ENCODE results near the gene MCRIP1. TPM values are rescaled to one million over a fixed set of nuclear protein-coding genes. Genes with fewer than 3 reads are reported as not detected.
A peak's percentile ranks its signal among the peaks of the same experiment; 100 is the strongest.

The MCRIP1 gene
- total and polyA plus RNA-seq, 2 of the 13 experiments (the other 11 are each of a cell fraction or from before 2014, with no cell fraction given), result 79.7 to 84.9 TPM

DNA sequence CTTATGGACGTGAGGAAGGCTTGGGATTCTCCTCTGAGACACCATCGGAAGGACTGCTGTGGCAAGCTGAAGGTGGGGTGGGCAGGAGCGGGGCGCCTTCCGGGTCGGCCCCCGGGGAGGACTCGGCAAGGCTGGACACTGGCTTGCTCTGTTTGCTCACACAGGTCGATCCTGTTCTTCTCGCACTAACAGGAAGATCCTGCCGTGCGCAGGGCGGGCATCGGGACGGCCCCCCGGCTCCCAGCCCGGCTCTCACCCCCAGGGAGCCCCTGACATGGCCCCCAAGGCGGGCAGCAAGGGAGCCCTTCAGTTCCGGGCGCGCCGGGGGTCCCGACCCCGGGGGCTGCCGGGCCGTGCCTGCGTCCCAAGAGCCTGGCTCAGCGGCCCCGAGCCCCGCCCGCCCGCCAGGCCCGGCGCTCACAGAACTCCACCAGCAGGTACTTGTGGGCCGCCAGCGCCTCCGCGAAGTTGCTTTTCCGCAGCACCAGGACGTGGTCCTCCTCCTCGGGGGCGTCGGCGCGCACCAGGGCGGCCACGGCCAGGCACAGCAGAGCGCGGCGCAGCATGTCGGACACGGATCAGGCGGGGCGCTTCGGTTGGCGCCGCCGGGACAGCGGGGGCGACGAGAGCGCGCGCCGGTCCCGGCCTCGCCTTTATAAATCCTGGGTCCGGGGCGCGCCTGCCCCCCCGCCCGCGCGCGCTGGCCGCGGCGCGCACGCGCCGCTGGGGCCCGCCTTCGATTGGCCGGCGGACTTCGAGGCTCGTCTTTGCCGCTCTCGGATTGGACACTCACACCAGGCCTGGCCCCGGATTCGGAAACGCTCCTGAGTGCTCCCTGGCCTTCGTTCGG, 27.0 kb upstream of the MCRIP1 start, which contains the start of gene P4HB (continued):
- TF ChIP-seq, protein P1, sequence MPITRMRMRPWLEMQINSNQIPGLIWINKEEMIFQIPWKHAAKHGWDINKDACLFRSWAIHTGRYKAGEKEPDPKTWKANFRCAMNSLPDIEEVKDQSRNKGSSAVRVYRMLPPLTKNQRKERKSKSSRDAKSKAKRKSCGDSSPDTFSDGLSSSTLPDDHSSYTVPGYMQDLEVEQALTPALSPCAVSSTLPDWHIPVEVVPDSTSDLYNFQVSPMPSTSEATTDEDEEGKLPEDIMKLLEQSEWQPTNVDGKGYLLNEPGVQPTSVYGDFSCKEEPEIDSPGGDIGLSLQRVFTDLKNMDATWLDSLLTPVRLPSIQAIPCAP (CRISPR knock-in tag; IDR thresholded peaks at IDR 0.05; ENCODE audit: low read depth), result no peak
- TF ChIP-seq HIVEP1 (CRISPR knock-in tag; IDR thresholded peaks at IDR 0.05) (no peak), ZNF556 (CRISPR knock-in tag; IDR thresholded peaks at IDR 0.05; ENCODE audit: borderline replicate concordance) (no peak; the same call in 1 of the 2 replicates), ZNF724P (CRISPR knock-in tag; IDR thresholded peaks at IDR 0.05; ENCODE audit: borderline replicate concordance) (0 out of 2 replicates have a peak, but pooled peaks have one; percentile 60), ZNF441 (CRISPR knock-in tag; IDR thresholded peaks at IDR 0.05; ENCODE audit: borderline replicate concordance) (peak; percentile 74; the same call in 1 of the 2 replicates), ZNF432 (CRISPR knock-in tag; IDR thresholded peaks at IDR 0.05; ENCODE audit: borderline replicate concordance) (no peak), ZNF510 (CRISPR knock-in tag; IDR thresholded peaks at IDR 0.05; ENCODE audit: low read depth) (0 out of 2 replicates have a peak, but pooled peaks have one; percentile 22), HOXA5 (CRISPR knock-in tag; IDR thresholded peaks at IDR 0.05) (no peak), KLF16 (CRISPR knock-in tag; IDR thresholded peaks at IDR 0.05) (0 out of 4 replicates have a peak, but pooled peaks of 1 of the 2 experiments have one; percentile 9), ZNF567 (CRISPR knock-in tag; IDR thresholded peaks at IDR 0.05; ENCODE audit: borderline replicate concordance) (peak; percentile 46; the same call in 1 of the 2 replicates), ZNF761 (CRISPR knock-in tag; conservative IDR thresholded peaks at IDR 0.05) (peak; percentile 52), ETV5 (CRISPR knock-in tag; IDR thresholded peaks at IDR 0.05; ENCODE audit: borderline replicate concordance) (no peak), TBX3 (IDR thresholded peaks at IDR 0.05; ENCODE audit: borderline replicate concordance) (no peak), SETDB1 (CRISPR knock-in tag; IDR thresholded peaks at IDR 0.05; ENCODE audit: borderline replicate concordance) (no peak), ZNF18 (CRISPR knock-in tag; IDR thresholded peaks at IDR 0.05; ENCODE audit: insufficient replicate concordance) (no peak), ZNF746 (CRISPR knock-in tag; IDR thresholded peaks at IDR 0.05) (0 out of 2 replicates have a peak, but pooled peaks have one; percentile 19), ZSCAN12 (CRISPR knock-in tag; IDR thresholded peaks at IDR 0.05) (peak; percentile 60; the same call in 1 of the 2 replicates), ZNF777 (CRISPR knock-in tag; IDR thresholded peaks at IDR 0.05) (no peak), POLR2AphosphoS5 (IDR thresholded peaks at IDR 0.05; ENCODE audit: low read depth, low read length) (peak; percentile 97), ZSCAN25 (CRISPR knock-in tag; IDR thresholded peaks at IDR 0.05) (peak; percentile 67; the same call in 1 of the 2 replicates), POLR2AphosphoS2 (IDR thresholded peaks at IDR 0.05; ENCODE audit: low read depth, low read length) (0 out of 2 replicates have a peak, but pooled peaks have one; percentile 78), MAF1 (CRISPR knock-in tag; IDR thresholded peaks at IDR 0.05; ENCODE audit: borderline replicate concordance) (0 out of 2 replicates have a peak, but pooled peaks have one; percentile 50), GATAD1 (CRISPR knock-in tag; IDR thresholded peaks at IDR 0.05) (no peak), NR0B2 (CRISPR knock-in tag; IDR thresholded peaks at IDR 0.05) (0 out of 2 replicates have a peak, but pooled peaks have one; percentile 56), TMF1 (CRISPR knock-in tag; IDR thresholded peaks at IDR 0.05; ENCODE audit: low read depth) (peak; percentile 90), POLR2G (IDR thresholded peaks at IDR 0.05; ENCODE audit: low read depth, low read length) (peak; percentile 88)
